Duodenal mucosa (tissue), 2 donors: ENCODE measurements around the gene BRICD5.
"Not testable (repeated sequence)": the region's sequence is repeated elsewhere in the genome, so short reads cannot be mapped to it uniquely, and the experiment has no call there.

ENCODE experiments used
- H3K27ac ChIP-seq: one replicate; pipeline ENCODE4 v1.7.0; 2013; ENCODE audit warnings: low read depth, low read length
- H3K27me3 ChIP-seq, 2 donors: one replicate each; pipeline ENCODE4 v1.7.0; 2013; ENCODE audit warnings: low read length in 2 of 2, control low read depth in 1 of 2; ENCODE audit not compliant: insufficient read depth in 2 of 2, control insufficient read depth in 1 of 2
- H3K36me3 ChIP-seq, 2 donors: one replicate each; pipeline ENCODE4 v1.7.0; 2013; ENCODE audit warnings: low read length in 2 of 2, control low read depth in 1 of 2; ENCODE audit not compliant: insufficient read depth in 2 of 2, control insufficient read depth in 1 of 2
- H3K4me1 ChIP-seq, 2 donors: one replicate each; pipeline ENCODE4 v1.7.0; 2013; ENCODE audit warnings: low read length in 2 of 2, control low read depth in 1 of 2; ENCODE audit not compliant: insufficient read depth in 2 of 2, control insufficient read depth in 1 of 2
- H3K4me3 ChIP-seq, 2 donors: one replicate each; pipeline ENCODE4 v1.7.0; 2013; ENCODE audit warnings: low read length in 2 of 2, low read depth in 1 of 2
- H3K9ac ChIP-seq, 2 donors: one replicate each; pipeline ENCODE4 v1.7.0; 2013; ENCODE audit warnings: low read length in 2 of 2, low read depth in 1 of 2
- H3K9me3 ChIP-seq, 2 donors: one replicate each; pipeline ENCODE4 v1.7.0; 2013; ENCODE audit warnings: low read length in 2 of 2, control low read depth in 1 of 2; ENCODE audit not compliant: control insufficient read depth in 1 of 2

The BRICD5 gene

GRCh38 chr16:2210386-2211365 is at the start of gene BRICD5:
Gene BRICD5 (minus strand): TSS chr16:2210863. CDS start chr16:2210833, 30 bp downstream.
- no peaks in the 10 kb centered on the region for H3K9me3 ChIP-seq
- H3K4me1 ChIP-seq, result peaks cover 29 to 37% of the 10 kb centered on the region in 2 donors
- H3K36me3 ChIP-seq, result peaks cover 16 to 36% of the 10 kb centered on the region in 2 donors
- no peak within 1 kb of the TSS for H3K27ac ChIP-seq
- no peak within 1 kb of the TSS for H3K4me3 ChIP-seq
- H3K27me3 ChIP-seq, result no peaks in the 10 kb centered on the region
- H3K9ac ChIP-seq, result no peak within 1 kb of the TSS

- Histone ChIP-seq H3K27me3 (no peaks in the 10 kb centered on the region), H3K27ac (no peak overlapping the region), H3K4me1 (no peaks in the 10 kb centered on the region), H3K9ac (no peak overlapping the region), H3K36me3 (peaks cover 45 to 81% of the 10 kb centered on the region in 2 donors), H3K9me3 (no peaks in the 10 kb centered on the region), H3K4me3 (no peak overlapping the region)
Observed at GRCh38 chr16:2260250-2260649, 49.6 kb upstream of the BRICD5 start.

GRCh38 chr16:2258530-2258929 is 47.9 kb upstream of the BRICD5 start:
- H3K4me1 ChIP-seq, H3K27me3 ChIP-seq, H3K9ac ChIP-seq, H3K27ac ChIP-seq, H3K9me3 ChIP-seq, H3K4me3 ChIP-seq: not testable (repeated sequence)
- H3K36me3 ChIP-seq, result peaks cover 50 to 89% of the 10 kb centered on the region in 2 donors

GRCh38 chr16:2257726-2258125 is 47.1 kb upstream of the BRICD5 start:
- Histone ChIP-seq H3K9ac (no peak overlapping the region), H3K4me3 (no peak overlapping the region), H3K27ac (no peak overlapping the region), H3K9me3 (no peaks in the 10 kb centered on the region), H3K36me3 (peaks cover 42 to 88% of the 10 kb centered on the region in 2 donors), H3K27me3 (no peaks in the 10 kb centered on the region), H3K4me1 (no peaks in the 10 kb centered on the region)

- Histone ChIP-seq H3K4me3 (no peak overlapping the region), H3K4me1 (peaks cover 7 to 8% of the 10 kb centered on the region in 2 donors), H3K9ac (no peak overlapping the region), H3K27me3 (no peaks in the 10 kb centered on the region), H3K9me3 (no peaks in the 10 kb centered on the region), H3K36me3 (peaks cover 31 to 78% of the 10 kb centered on the region in 2 donors), H3K27ac (no peak overlapping the region)
Observed at GRCh38 chr16:2256531-2257140, 46.0 kb upstream of the BRICD5 start.

GRCh38 chr16:2253293-2253692 is 42.6 kb upstream of the BRICD5 start:
- Histone ChIP-seq H3K9ac (no peak overlapping the region), H3K27ac (no peak overlapping the region), H3K4me3 (no peak overlapping the region), H3K9me3 (no peaks in the 10 kb centered on the region), H3K36me3 (peaks cover 25 to 53% of the 10 kb centered on the region in 2 donors), H3K27me3 (no peaks in the 10 kb centered on the region), H3K4me1 (peaks cover 8 to 15% of the 10 kb centered on the region in 2 donors)

- Histone ChIP-seq H3K4me1 (peaks cover 8 to 15% of the 10 kb centered on the region in 2 donors), H3K36me3 (peaks cover 20 to 49% of the 10 kb centered on the region in 2 donors), H3K27ac (no peak overlapping the region), H3K27me3 (no peaks in the 10 kb centered on the region), H3K9me3 (no peaks in the 10 kb centered on the region), H3K9ac (no peak overlapping the region), H3K4me3 (no peak overlapping the region)
Observed at GRCh38 chr16:2252806-2253148, 42.1 kb upstream of the BRICD5 start.

GRCh38 chr16:2251296-2252111 is 40.8 kb upstream of the BRICD5 start, which contains the start of gene ECI1:
Gene ECI1 (minus strand): TSS chr16:2251587. CDS start chr16:2251566, 21 bp downstream.
- Histone ChIP-seq H3K36me3 (peaks cover 10 to 40% of the 10 kb centered on the region in 2 donors), H3K27me3 (no peaks in the 10 kb centered on the region), H3K27ac (peak within 1 kb of the TSS; percentile 81), H3K4me1 (peaks cover 8 to 15% of the 10 kb centered on the region in 2 donors), H3K9me3 (no peaks in the 10 kb centered on the region), H3K9ac (peak within 1 kb of the TSS; percentile 61 to 77), H3K4me3 (peak within 1 kb of the TSS; percentile 76 to 77)

- Histone ChIP-seq H3K9me3 (no peaks in the 10 kb centered on the region), H3K9ac (peak overlapping the region; percentile 61 to 77), H3K27me3 (no peaks in the 10 kb centered on the region), H3K4me1 (peaks cover 8 to 15% of the 10 kb centered on the region in 2 donors), H3K4me3 (peak overlapping the region; percentile 76 to 77), H3K27ac (peak overlapping the region; percentile 81), H3K36me3 (peaks cover 16 to 40% of the 10 kb centered on the region in 2 donors)
Observed at GRCh38 chr16:2250652-2251295, 40.1 kb upstream of the BRICD5 start.
